ENCODE measurements around the gene PLAC9. TPM values are rescaled to one million over a fixed set of nuclear protein-coding genes. Genes with fewer than 3 reads are reported as not detected.

PLAC9 gene
- total RNA-seq, 1 experiment from 2014 or later = 7.3 TPM

GRCh38 chr10:80164596-80164995, 32.1 kb downstream of the PLAC9 start:
- ATAC-seq (no peak), DNase-seq (ENCODE audit: low spot score) (no peak)
- TF ChIP-seq ZNF219 (CRISPR knock-in tag; IDR thresholded peaks at IDR 0.05; ENCODE audit: borderline replicate concordance) = no peak
- TF ChIP-seq, protein P1, sequence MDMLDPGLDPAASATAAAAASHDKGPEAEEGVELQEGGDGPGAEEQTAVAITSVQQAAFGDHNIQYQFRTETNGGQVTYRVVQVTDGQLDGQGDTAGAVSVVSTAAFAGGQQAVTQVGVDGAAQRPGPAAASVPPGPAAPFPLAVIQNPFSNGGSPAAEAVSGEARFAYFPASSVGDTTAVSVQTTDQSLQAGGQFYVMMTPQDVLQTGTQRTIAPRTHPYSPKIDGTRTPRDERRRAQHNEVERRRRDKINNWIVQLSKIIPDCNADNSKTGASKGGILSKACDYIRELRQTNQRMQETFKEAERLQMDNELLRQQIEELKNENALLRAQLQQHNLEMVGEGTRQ (CRISPR knock-in tag; IDR thresholded peaks at IDR 0.05) = no peak
- no peak for TF ChIP-seq ZNF671 (CRISPR knock-in tag; IDR thresholded peaks at IDR 0.05)
- no peak for TF ChIP-seq ZNF232 (CRISPR knock-in tag; IDR thresholded peaks at IDR 0.05)
- no peak for TF ChIP-seq ZNF396 (CRISPR knock-in tag; IDR thresholded peaks at IDR 0.05; ENCODE audit: borderline replicate concordance)
- no peak for TF ChIP-seq NFYB (CRISPR knock-in tag; conservative IDR thresholded peaks at IDR 0.05; ENCODE audit: low read depth)
- TF ChIP-seq CREM (CRISPR knock-in tag; IDR thresholded peaks at IDR 0.05) = no peak
- TF ChIP-seq TEAD4 (CRISPR knock-in tag; IDR thresholded peaks at IDR 0.05) = no peak
- no peak for TF ChIP-seq ZBTB21 (CRISPR knock-in tag; IDR thresholded peaks at IDR 0.05; ENCODE audit: borderline replicate concordance)
- TF ChIP-seq NFATC4 (CRISPR knock-in tag; IDR thresholded peaks at IDR 0.05) = no peak
- TF ChIP-seq FOXP1 (CRISPR knock-in tag; IDR thresholded peaks at IDR 0.05; ENCODE audit: borderline replicate concordance) = no peak
- TF ChIP-seq, protein P2, sequence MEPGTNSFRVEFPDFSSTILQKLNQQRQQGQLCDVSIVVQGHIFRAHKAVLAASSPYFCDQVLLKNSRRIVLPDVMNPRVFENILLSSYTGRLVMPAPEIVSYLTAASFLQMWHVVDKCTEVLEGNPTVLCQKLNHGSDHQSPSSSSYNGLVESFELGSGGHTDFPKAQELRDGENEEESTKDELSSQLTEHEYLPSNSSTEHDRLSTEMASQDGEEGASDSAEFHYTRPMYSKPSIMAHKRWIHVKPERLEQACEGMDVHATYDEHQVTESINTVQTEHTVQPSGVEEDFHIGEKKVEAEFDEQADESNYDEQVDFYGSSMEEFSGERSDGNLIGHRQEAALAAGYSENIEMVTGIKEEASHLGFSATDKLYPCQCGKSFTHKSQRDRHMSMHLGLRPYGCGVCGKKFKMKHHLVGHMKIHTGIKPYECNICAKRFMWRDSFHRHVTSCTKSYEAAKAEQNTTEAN (CRISPR knock-in tag; IDR thresholded peaks at IDR 0.05) = no peak
- TF ChIP-seq CBFB (CRISPR knock-in tag; IDR thresholded peaks at IDR 0.05; ENCODE audit: low read depth) = no peak
- TF ChIP-seq ZNF317 (CRISPR knock-in tag; IDR thresholded peaks at IDR 0.05; ENCODE audit: borderline replicate concordance, low read depth) = no peak
- TF ChIP-seq, protein P3, sequence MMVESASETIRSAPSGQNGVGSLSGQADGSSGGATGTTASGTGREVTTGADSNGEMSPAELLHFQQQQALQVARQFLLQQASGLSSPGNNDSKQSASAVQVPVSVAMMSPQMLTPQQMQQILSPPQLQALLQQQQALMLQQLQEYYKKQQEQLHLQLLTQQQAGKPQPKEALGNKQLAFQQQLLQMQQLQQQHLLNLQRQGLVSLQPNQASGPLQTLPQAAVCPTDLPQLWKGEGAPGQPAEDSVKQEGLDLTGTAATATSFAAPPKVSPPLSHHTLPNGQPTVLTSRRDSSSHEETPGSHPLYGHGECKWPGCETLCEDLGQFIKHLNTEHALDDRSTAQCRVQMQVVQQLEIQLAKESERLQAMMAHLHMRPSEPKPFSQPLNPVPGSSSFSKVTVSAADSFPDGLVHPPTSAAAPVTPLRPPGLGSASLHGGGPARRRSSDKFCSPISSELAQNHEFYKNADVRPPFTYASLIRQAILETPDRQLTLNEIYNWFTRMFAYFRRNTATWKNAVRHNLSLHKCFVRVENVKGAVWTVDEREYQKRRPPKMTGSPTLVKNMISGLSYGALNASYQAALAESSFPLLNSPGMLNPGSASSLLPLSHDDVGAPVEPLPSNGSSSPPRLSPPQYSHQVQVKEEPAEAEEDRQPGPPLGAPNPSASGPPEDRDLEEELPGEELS (CRISPR knock-in tag; IDR thresholded peaks at IDR 0.05) = no peak
- TF ChIP-seq IRF2 (CRISPR knock-in tag; IDR thresholded peaks at IDR 0.05; ENCODE audit: borderline replicate concordance, low read depth) = no peak
- H3K9me3 Mint-ChIP-seq = no peaks in the 10 kb centered on the region
- H3K27ac Mint-ChIP-seq = no peak overlapping the region
- ChIA-PET POLR2A (no interaction called here), CTCF (no interaction called here)
- H3K4me3 Mint-ChIP-seq = no peak overlapping the region
- H3K27me3 Mint-ChIP-seq (ENCODE audit: low read depth) = no peaks in the 10 kb centered on the region
- peaks cover 18% of the 10 kb centered on the region for H3K4me1 Mint-ChIP-seq
- peaks cover 25% of the 10 kb centered on the region for H3K36me3 Mint-ChIP-seq

DNA sequence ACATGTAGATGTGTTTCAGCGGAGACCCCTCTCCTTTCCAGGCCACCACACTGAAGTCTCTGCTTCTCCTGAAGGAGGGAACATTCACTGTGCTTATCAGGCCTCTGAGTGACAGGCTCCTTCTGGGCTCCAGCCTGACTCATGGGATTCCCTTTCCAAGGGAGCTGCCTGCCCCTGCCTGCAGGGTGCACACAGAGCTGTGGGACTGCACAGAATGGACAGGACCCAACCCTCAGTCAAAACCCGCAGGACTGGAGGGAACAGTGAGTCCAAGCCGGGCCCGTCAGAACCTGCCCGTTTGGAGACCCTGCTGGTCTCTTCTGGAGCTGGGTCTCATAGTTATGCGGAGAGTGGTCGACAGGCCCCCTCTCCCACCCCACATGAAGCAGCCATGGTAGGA, 32.6 kb downstream of the PLAC9 start:
- H3K27ac Mint-ChIP-seq = no peak overlapping the region
- ATAC-seq (no peak), DNase-seq (ENCODE audit: low spot score) (no peak)
- no peaks in the 10 kb centered on the region for H3K27me3 Mint-ChIP-seq (ENCODE audit: low read depth)
- H3K9me3 Mint-ChIP-seq = no peaks in the 10 kb centered on the region
- no peak overlapping the region for H3K4me3 Mint-ChIP-seq
- CTCF ChIA-PET = interaction anchor here (0.9 to 2.4 kb wide), 2 partner anchors 14 to 58 kb away, joined by 3 to 6 read pairs; no protein-coding TSS in a partner anchor
- peaks cover 25% of the 10 kb centered on the region for H3K36me3 Mint-ChIP-seq
- peaks cover 18% of the 10 kb centered on the region for H3K4me1 Mint-ChIP-seq
- TF ChIP-seq FOXK1 (CRISPR knock-in tag; IDR thresholded peaks at IDR 0.05) = no peak
- TF ChIP-seq JUN (CRISPR knock-in tag; IDR thresholded peaks at IDR 0.05) = no peak
- no peak for TF ChIP-seq ELF4 (CRISPR knock-in tag; IDR thresholded peaks at IDR 0.05; ENCODE audit: low read depth)
- TF ChIP-seq ZNF219 (CRISPR knock-in tag; IDR thresholded peaks at IDR 0.05; ENCODE audit: borderline replicate concordance) = no peak
- TF ChIP-seq, protein P4, sequence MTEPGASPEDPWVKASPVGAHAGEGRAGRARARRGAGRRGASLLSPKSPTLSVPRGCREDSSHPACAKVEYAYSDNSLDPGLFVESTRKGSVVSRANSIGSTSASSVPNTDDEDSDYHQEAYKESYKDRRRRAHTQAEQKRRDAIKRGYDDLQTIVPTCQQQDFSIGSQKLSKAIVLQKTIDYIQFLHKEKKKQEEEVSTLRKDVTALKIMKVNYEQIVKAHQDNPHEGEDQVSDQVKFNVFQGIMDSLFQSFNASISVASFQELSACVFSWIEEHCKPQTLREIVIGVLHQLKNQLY (CRISPR knock-in tag; IDR thresholded peaks at IDR 0.05) = no peak
- no peak for TF ChIP-seq KAT7 (CRISPR knock-in tag; IDR thresholded peaks at IDR 0.05; ENCODE audit: borderline replicate concordance)
- TF ChIP-seq ZNF671 (CRISPR knock-in tag; IDR thresholded peaks at IDR 0.05) = no peak
- no peak for TF ChIP-seq GRHL2 (CRISPR knock-in tag; IDR thresholded peaks at IDR 0.05; ENCODE audit: insufficient replicate concordance, severe bottlenecking)
- POLR2A ChIA-PET = no interaction called here

Measured in WTC11 (cell line).